HG03135 (cell line): ENCODE data around the gene SLC34A3.
A peak's percentile ranks its signal among the peaks of the same experiment; 100 is the strongest.
"Not testable (repeated sequence)": the region's sequence is repeated elsewhere in the genome, so short reads cannot be mapped to it uniquely, and the experiment has no call there.

Experiments
- ATAC-seq: cut with Tn5 transposase; IDR thresholded peaks from one replicate; pipeline ENCODE4 v1.9.1; 2021; ENCODE audit warnings: mild to moderate bottlenecking, moderate library complexity; ENCODE audit not compliant: unreplicated experiment

Gene SLC34A3

GRCh38 chr9:137228968-137229896 lies 1.5 kb upstream of the SLC34A3 start:
- ATAC-seq: no peak

GRCh38 chr9:137229903-137230704 lies 597 bp upstream of the SLC34A3 start:
- ATAC-seq: no peak

DNA sequence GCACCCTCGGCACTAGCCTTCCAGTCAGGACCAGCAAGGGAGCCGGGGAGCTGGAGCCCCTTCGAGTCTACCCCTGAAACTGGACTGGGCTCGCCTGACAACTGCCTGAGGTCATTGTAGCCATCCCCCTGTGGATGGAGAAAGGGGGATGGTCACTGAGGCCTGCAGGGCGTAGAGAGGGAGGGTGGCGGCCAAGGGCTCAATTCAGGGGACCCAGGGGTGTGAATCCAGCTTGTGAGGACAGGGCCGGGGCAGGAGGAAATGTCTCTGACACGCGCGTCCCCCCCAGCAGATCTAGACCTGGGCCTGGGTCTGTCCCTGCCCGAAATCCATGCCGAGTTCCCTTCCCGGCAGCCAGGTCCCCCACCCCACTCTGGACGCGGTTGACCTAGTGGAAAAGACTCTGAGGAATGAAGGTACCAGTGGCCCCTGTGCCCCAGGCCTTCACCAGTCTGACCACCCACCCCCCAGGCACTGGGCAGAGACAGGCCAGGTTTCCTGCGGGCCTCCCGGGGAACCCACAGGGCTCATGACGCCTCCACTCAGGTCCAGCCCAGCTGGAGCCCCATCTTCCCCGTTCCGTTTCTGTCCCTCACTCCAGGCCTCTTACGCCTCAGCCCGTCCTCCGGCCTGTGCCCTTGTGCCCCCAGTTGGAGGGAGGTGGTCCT lies 805 bp downstream of the SLC34A3 start:
- ATAC-seq: no peak

DNA sequence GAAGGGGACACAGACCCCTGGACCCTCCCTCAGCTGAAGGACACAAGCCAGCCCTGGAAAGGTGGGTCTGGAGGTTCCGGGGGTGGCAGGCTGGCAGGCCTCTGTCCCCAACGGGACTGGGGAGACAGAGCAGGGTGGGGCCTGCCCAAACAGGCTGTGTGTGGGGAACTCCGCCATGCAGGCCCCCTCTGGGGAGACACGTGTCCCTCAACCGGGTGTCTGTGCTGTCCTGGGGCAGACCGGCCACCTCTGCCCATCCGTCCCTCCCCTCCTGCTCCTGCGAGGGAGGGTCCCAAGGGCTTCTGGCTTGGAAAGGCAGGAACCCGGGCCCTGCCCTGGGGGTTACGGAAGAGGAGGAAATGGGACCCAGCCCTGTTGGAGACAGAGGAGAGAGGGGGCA lies 1.4 kb downstream of the SLC34A3 start:
- ATAC-seq: no peak

DNA sequence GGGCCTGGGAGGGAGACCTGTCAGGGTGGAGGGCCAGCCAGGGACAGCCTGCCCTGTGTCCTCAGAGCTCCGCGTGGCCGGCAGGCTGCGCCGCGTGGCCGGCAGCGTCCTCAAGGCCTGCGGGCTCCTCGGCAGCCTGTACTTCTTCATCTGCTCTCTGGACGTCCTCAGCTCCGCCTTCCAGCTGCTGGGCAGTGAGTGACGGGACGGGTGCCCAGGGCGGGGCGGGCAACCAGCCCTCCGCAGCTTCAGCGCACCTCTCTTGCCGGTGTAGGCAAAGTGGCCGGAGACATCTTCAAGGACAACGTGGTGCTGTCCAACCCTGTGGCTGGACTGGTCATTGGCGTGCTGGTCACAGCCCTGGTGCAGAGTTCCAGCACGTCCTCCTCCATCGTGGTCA lies 1.8 kb downstream of the SLC34A3 start:
- ATAC-seq: no peak

GRCh38 chr9:137233143-137233980 lies 2.7 kb downstream of the SLC34A3 start:
- no peak for ATAC-seq

DNA sequence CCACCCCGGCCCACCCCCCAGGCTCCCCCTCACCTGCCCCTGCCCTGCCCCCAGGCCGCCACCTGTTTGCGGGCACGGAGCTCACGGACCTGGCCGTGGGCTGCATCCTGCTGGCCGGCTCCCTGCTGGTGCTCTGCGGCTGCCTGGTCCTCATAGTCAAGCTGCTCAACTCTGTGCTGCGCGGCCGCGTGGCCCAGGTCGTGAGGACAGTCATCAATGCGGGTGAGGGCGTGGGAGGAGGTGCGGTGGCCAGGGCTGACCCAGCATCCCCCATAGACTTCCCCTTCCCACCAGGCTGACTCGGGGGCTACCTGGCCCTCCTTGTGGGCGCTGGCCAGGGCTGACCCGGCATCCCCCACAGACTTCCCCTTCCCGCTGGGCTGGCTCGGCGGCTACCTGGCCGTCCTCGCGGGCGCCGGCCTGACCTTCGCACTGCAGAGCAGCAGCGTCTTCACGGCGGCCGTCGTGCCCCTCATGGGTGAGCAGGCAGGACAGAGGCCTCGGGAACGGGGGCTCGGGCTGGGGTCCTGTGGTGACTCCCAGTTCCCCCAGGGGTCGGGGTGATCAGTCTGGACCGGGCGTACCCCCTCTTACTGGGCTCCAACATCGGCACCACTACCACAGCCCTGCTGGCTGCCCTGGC lies 3.5 kb downstream of the SLC34A3 start:
- ATAC-seq: no peak

DNA sequence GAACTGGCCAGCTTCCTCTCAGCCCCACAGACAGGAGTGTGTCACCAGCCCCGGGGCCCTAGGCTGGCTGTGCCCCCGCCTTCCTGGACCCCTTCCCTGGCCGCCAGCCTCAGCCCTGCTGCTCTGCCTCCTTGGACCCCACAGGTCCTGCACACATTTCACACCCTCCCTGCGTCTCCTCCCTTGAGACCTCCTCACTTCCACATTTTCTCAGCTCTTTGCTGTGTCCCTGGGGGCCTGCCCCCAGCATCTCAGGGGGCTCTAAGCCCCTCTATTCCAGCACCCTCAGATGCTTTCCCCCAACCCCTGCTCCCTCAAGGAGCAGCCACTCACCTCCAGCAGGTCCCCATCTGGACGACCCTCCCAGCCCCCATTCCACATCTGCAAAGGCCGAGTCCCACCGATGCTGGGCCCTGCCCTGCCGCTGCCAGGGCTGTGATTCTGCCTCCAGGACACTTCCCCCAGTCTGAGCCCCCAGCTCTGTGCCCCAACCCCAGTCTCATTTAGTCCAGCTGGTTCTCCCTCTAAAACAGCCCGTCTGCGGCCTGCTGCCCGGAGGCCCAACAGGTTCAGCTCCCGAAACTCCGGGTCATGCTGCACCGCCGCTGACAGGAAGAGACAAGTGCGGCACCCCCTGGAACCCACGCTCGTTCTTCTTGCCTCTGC lies 4.2 kb downstream of the SLC34A3 start:
- no peak for ATAC-seq

DNA sequence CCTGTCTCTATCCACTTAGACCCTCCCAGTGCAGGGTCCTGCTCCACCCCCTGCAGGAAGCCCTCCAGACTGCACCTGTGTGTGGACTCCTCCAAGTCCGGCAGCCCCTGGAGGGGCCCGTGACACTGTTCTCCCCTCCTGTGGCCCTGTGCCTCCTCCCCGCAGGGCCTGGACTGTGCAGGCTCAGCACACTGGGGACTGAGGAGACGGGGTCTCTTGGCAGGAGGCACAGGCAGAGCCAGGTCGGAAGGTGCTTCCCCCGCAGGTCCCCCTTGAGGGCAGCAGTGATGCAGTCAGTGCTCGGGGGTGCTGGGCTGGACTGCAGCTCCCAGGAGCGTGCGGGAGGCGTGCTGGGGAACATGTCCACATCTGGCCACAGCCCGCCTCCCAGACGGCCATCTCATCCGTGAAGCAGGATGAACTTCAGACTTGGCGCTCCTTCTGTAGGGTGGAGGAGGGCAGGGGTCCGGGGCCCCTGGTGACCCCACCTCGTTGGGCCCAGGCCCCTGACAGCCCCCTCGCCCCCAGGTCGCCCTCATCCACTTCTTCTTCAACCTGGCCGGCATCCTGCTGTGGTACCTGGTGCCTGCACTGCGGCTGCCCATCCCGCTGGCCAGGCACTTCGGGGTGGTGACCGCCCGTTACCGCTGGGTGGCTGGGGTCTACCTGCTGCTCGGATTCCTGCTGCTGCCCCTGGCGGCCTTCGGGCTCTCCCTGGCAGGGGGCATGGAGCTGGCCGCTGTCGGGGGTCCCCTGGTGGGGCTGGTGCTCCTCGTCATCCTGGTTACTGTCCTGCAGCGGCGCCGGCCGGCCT lies 4.9 kb downstream of the SLC34A3 start:
- no peak for ATAC-seq

DNA sequence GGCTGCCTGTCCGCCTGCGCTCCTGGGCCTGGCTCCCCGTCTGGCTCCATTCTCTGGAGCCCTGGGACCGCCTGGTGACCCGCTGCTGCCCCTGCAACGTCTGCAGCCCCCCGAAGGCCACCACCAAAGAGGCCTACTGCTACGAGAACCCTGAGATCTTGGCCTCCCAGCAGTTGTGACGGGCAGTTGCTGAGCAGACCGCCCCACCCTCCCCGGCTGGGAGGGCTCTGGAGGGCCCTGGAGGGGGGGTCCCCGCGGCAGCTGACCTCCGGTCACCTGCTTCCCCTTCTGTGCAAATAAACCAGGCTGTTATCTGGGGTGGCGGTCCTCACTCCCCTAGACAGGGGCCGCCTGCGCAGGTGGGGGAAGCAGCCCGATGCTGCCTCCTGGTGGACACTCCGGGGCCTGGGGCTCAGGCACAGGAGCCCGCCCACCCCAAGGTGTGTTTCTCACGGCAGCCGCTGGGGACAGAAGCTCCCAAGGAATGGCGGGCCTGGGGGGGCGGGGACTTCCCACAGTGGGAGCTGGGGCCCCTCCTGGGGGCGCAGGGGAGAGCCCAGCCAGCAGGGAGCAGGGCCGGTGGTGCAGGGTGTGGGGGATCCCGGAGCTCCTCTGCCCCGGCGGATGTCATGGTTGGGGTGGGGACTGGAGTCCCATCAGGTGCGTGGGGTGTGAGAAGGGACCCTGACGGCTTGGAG lies 5.7 kb downstream of the SLC34A3 start:
- ATAC-seq: peak; percentile 19

- ATAC-seq: no peak
Observed at GRCh38 chr9:137236936-137237421, 6.3 kb downstream of the SLC34A3 start.

- no peak for ATAC-seq
Observed at GRCh38 chr9:137237759-137238726, 7.3 kb downstream of the SLC34A3 start.

GRCh38 chr9:137239541-137240200 lies 9.0 kb downstream of the SLC34A3 start:
- ATAC-seq: not testable (repeated sequence)

GRCh38 chr9:137240318-137240840 lies 9.7 kb downstream of the SLC34A3 start:
- ATAC-seq: peak; percentile 29

DNA sequence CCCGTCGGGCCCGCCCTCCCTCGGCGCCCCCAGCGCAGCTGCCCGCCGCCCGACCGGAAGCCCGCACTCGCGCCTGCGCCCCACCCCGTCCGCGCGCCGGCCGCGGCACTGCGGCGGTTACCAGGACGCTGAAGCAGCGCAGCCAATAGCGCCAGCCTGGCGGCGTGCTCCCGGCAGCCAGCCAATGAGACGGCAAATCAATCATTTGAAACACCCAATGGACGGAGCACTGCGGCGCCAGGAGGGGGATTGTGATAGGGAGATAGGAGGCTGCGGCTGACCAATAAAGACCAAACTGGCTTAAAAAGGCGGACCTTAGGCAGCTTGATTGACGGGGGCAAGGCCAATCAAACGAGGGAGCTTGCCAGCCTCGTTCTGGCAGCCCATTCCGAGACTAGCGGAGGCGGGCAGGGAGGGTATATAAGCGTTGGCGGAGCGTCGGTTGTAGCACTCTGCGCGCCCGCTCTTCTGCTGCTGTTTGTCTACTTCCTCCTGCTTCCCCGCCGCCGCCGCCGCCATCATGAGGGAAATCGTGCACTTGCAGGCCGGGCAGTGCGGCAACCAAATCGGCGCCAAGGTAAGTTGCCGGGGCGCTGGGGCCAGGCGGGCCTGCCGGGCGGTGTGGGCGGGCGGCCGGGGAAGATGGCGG lies 10.3 kb downstream of the SLC34A3 start, which contains the start of gene TUBB4B:
TUBB4B (plus strand) TSS at position 447 of the 649 bp plus-strand sequence; CDS start at position 521, 74 bp downstream.
- peak; percentile 75 for ATAC-seq
